GF-D8 (cell line): ENCODE data around the gene RNF103.
A peak's percentile ranks its signal among the peaks of the same experiment; 100 is the strongest.

Experiments used
- DNase-seq: peaks from one replicate; lab custom pipeline; 2025; lab: John Stamatoyannopoulos, UW

Gene RNF103

DNA sequence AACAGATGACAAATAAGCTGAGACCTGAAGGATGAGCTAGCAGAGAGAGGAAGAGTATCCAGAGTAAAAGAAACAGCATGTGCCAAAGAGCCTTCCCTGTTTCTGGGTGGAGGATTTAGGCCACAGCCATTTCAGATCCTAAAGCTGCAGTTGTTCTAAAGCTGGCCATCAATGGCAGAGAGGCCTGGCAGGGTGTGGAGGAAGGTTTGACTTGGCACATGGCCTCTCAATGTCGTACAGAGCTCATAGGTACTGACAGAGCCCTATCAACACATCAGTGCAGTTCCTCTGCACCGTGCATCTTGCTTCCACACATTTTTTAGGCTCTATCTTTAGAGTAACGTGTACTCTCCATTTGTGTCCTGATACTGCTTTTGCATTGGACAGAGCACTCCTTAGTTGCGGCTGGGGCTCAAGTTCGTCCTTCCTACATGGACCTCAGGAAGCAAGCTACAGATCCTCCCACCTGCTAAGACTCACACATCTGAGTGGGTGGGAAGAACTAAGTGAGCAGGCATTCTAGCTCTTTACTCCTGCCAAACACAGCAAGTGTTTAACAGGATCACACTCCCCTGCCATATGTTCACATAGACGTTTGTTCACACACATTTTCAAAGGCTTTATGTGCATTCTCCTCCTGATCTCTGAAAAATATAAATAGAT, 57.4 kb downstream of the RNF103 start:
- no peak for DNase-seq

DNA sequence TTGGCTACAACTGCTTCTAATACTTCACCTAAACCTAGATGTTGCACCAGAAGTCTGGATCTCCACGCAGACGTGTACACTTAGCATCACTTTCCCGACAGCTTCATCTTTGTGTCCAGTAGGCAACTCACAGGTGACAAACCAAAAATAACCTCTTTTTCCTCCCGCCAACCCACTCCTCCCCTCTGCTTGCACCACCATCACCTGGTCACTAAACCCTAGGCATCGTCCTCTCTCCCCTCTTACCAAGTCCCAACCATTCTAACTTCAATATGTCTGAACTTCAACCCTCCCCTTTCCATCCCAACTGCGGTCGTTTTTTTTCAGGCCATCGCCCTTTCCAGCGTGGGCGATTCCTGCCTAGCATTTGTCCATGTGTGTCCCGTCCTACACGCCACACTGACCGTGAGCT, 60.0 kb downstream of the RNF103 start:
- no peak for DNase-seq

DNA sequence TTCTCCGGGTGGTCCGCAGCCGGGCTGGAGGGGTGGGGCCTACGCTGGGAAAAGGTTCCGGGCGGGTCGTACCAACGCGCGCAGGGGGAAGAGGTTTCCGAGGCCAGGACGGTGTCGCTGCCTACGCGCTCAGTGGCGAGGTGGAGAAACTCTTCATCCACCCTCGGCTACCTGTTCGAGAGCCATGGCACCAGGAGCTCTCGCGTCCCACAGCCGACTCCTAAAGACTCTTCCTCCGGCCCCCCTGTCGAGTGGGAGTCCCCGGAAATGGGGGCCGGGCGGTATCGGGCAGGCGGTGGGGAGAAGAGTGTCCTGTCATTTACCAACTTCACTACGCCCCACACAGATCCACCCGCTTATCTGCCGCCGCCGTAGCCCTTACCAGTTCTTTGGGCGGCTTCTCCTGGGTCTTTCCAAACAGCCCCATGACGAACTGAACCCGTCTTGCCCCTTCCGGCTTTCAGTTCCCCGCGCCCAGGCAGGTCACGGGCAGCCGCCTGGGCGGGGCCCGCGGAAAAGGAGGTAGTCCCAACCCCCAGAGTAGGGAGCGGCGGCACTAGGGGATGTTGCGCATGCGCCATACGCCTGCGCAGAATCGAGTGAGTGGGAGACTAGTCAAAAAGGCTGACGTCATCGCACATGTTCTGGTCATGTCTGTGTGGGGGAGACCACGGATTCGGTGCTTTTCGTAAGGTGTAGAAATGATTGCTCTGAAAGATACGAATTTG, 60.6 kb downstream of the RNF103 start, which contains the start of gene CHMP3:
Gene CHMP3, minus strand, starts transcription at position 522 of the 728 bp plus-strand sequence. Its CDS starts 95 bp downstream, at position 427.
- DNase-seq, result peak; percentile 87

DNA sequence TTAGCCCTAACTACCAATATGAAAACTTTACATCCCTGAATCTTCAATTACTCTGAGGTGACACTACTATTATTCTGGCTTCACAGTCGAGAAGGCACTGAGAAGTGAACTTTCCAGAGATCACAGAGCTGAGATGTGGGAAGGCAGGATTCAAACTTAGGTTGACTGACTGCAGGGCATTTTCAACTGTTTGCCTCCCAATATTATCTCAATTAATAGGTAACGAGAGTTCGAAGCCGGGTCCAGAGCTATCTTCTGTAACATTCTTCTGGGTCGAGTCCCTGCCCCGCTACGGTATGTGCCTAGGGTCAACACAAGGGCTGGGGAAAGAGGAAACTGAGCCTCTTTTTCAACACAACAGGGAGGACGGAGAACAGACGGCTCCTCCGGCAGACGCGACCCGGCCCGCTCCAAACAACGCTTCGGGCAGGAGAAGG, 61.2 kb downstream of the RNF103 start:
- no peak for DNase-seq

DNA sequence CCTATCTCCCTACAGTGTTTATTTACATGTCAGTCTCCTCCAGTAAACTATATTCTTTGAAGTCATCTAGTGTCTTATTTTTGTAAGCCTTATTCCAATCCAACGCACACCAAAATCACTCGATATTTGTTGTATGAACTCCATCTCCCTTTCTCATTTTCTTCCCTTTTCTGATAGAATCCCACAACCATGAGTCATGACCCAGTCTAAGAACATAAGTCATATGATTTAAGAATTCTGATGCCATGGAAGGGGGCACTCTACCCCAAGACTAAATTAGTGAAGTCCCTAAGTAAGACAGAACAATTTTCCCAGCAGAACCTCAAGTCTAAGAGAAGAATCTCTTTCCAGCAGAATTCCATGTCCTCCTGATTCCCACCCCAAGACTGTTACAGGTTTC, 65.8 kb downstream of the RNF103 start:
- DNase-seq, result no peak

DNA sequence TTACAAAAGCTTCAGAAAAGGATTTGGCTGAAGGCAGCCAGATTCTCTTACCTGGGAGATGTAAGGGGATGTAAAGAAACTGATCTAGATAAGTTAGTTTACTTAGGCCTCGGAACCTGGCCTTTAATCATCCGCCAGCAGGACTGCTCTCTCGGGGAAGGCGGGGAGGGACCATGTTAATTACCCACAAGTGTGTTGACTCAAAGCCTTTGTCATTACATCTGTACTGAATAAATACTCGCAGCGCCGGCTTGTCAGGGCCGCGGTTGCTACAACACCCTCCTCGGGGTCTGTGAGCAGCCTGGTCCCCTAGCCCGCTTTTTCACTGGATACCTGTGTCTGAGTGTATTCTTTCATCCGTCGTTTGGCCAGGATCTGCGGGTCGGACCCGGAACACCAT, 67.2 kb downstream of the RNF103 start:
- DNase-seq, result no peak
